HG03521 (cell line): Measurements from ENCODE around the gene CACNG5.

Experiments
- ATAC-seq: cut with Tn5 transposase; IDR thresholded peaks from one replicate; pipeline ENCODE4 v1.9.1; 2021; ENCODE audit warnings: mild to moderate bottlenecking, moderate library complexity; ENCODE audit not compliant: unreplicated experiment

CACNG5 gene

GRCh38 chr17:66819466-66819865 lies 15.5 kb upstream of the CACNG5 start:
- ATAC-seq = no peak

GRCh38 chr17:66822009-66822408 lies 12.9 kb upstream of the CACNG5 start:
- no peak for ATAC-seq

GRCh38 chr17:66826856-66827255 lies 8.1 kb upstream of the CACNG5 start:
- ATAC-seq = no peak

- ATAC-seq = no peak
These were observed 5.5 kb upstream of the CACNG5 start for GRCh38 chr17:66829386-66829864.

- no peak for ATAC-seq
These were observed 5.0 kb upstream of the CACNG5 start for GRCh38 chr17:66829883-66830282.

- ATAC-seq = no peak
These were observed 4.5 kb upstream of the CACNG5 start for GRCh38 chr17:66830451-66830850.

GRCh38 chr17:66831383-66832210 lies 3.3 kb upstream of the CACNG5 start:
- no peak for ATAC-seq

- no peak for ATAC-seq
These were observed 1.7 kb upstream of the CACNG5 start for GRCh38 chr17:66833201-66833600.

GRCh38 chr17:66834426-66834918 lies 445 bp upstream of the CACNG5 start:
- ATAC-seq = no peak

- ATAC-seq = no peak
These were observed 559 bp downstream of the CACNG5 start for GRCh38 chr17:66835476-66835875.

- ATAC-seq = no peak
These were observed 1.4 kb downstream of the CACNG5 start for GRCh38 chr17:66836063-66837005.

GRCh38 chr17:66837226-66837625 lies 2.3 kb downstream of the CACNG5 start:
- ATAC-seq = no peak

GRCh38 chr17:66837885-66838665 lies 3.2 kb downstream of the CACNG5 start:
- ATAC-seq = no peak

GRCh38 chr17:66839616-66840015 lies 4.7 kb downstream of the CACNG5 start:
- no peak for ATAC-seq

GRCh38 chr17:66840061-66840460 lies 5.1 kb downstream of the CACNG5 start:
- no peak for ATAC-seq

- no peak for ATAC-seq
These were observed 6.4 kb downstream of the CACNG5 start for GRCh38 chr17:66841328-66841727.

GRCh38 chr17:66841744-66842143 lies 6.8 kb downstream of the CACNG5 start:
- no peak for ATAC-seq

- ATAC-seq = no peak
These were observed 7.6 kb downstream of the CACNG5 start for GRCh38 chr17:66842505-66842904.

GRCh38 chr17:66842959-66843358 lies 8.0 kb downstream of the CACNG5 start:
- ATAC-seq = no peak

- ATAC-seq = no peak
These were observed 8.7 kb downstream of the CACNG5 start for GRCh38 chr17:66843627-66844026.

GRCh38 chr17:66847704-66848103 lies 12.8 kb downstream of the CACNG5 start:
- no peak for ATAC-seq
